ENCODE results near the gene SDE2.

SDE2 gene

DNA sequence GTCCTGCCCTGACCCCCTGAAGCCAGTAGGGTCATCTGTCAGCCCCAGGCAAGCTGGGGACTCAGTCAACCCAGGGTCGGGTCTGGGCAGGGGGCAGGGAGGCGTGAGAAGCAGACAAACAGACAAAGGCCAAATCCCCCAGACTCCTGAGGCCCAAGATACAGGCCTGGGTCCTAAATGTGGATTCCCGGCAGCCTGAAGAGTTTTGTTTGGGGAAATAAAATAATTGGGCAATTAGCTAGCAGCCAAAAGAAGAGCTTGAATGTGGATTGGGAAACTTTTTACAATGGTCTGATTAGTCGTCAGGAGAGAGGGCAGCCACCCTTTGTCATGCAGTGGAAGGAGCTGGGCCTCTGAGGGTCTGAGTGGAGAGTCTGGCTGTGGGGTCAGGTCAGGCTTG lies 53.6 kb downstream of the SDE2 start:
- no peak for DNase-seq (ENCODE audit: low spot score)
- TF ChIP-seq, protein P1, sequence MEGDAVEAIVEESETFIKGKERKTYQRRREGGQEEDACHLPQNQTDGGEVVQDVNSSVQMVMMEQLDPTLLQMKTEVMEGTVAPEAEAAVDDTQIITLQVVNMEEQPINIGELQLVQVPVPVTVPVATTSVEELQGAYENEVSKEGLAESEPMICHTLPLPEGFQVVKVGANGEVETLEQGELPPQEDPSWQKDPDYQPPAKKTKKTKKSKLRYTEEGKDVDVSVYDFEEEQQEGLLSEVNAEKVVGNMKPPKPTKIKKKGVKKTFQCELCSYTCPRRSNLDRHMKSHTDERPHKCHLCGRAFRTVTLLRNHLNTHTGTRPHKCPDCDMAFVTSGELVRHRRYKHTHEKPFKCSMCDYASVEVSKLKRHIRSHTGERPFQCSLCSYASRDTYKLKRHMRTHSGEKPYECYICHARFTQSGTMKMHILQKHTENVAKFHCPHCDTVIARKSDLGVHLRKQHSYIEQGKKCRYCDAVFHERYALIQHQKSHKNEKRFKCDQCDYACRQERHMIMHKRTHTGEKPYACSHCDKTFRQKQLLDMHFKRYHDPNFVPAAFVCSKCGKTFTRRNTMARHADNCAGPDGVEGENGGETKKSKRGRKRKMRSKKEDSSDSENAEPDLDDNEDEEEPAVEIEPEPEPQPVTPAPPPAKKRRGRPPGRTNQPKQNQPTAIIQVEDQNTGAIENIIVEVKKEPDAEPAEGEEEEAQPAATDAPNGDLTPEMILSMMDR (IDR thresholded peaks at IDR 0.05; ENCODE audit: extremely low read depth, missing control alignments), result no peak

DNA sequence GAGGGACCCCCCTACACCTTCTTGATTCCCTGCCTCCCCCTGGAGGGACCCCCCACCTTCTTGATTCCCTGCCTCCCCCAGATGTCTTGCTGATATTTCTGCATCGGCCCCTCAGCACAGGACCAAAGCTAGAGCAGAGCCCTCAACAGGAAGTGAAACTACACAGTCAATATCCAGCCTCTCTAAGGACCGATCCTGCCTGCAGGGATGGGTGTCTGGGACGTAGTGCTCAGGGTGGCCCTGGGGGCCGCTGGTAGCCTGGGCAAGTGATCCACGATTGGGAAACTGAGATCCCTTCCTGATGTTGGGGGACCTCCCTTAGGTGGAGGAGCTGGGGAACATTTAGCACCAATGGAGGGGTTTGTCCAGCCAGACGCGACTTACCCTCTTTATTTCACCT lies 54.2 kb downstream of the SDE2 start:
- TF ChIP-seq, protein P1 (IDR thresholded peaks at IDR 0.05; ENCODE audit: extremely low read depth, missing control alignments), result no peak
- DNase-seq (ENCODE audit: low spot score), result peak; percentile 73

DNA sequence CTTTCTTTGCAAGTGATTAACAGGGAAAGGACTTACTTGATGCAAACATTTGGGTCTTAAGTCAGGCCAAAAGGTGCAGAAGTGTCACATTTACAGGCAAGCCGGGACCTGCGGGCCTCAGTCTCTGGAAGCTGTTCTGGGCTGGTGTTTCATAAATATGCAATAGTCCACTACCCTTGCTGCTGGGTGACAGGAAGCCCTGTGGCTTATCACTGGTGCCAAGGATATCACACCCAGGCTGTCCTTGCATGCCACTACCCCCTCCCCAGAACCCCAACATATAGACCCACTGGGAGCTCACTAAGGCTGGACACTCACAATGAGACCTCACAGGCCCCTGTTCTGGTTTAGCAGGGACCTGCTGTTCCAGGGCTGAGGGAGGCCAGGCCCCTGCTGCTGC lies 54.8 kb downstream of the SDE2 start:
- TF ChIP-seq, protein P1 (IDR thresholded peaks at IDR 0.05; ENCODE audit: extremely low read depth, missing control alignments), result no peak
- DNase-seq (ENCODE audit: low spot score), result no peak

DNA sequence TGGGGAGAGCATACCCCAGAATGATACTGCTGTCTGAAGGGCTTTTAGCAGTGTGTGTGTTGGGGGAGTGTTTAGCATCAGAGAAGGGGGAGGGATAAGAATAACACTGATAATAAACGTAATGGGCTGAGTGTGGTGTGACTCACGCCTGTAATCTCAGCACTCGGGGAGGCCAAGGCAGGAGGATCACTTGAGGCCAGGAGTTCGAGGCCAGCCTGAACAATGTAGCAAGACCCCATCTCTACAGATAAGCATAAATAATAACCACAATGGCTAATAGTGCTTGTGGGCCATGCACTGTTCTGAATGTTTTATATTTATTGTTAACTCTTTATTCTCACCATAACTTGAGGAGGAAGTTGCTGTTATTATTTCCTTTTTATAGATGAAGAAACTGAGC lies 55.6 kb downstream of the SDE2 start:
- TF ChIP-seq, protein P1 (IDR thresholded peaks at IDR 0.05; ENCODE audit: extremely low read depth, missing control alignments), result no peak

DNA sequence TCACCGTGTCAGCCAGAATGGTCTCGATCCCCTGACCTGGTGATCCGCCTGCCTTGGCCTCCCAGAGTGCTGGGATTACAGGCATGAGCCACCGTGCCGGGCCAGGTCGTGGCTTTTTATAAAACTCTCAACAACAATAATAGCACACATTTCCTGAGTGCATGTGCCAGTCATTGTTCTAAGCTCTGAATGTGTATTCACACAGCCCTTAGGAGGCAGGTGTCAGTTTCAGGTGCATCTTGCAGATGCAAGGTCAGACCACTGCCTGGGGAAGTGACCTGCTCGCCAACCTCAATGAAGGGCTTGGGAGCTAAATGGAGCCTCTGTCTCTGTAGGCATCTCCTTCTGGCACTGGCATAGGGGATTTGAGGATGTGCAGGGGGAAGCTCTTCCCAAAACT lies 56.6 kb downstream of the SDE2 start:
- peak; percentile 72 for DNase-seq (ENCODE audit: low spot score)
- TF ChIP-seq, protein P1 (IDR thresholded peaks at IDR 0.05; ENCODE audit: extremely low read depth, missing control alignments), result no peak

More for the DNA sequence above, 55.6 kb downstream of the SDE2 start:
- no peak for DNase-seq (ENCODE audit: low spot score)

DNA sequence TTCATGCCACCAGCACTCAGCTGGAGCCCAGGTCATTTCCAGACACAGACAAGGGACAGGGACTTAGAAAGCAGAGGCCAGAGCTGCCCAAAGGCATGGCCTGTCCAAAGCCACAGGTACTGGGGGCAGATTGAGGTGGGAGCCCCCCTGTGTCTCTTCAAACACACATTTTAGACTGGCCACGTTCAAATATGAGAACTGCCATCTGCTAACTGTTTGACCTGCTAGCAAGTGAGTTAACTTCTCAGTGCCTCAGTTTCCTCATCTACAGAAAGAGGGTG lies 57.3 kb downstream of the SDE2 start:
- TF ChIP-seq, protein P1 (IDR thresholded peaks at IDR 0.05; ENCODE audit: extremely low read depth, missing control alignments), result no peak
- no peak for DNase-seq (ENCODE audit: low spot score)

DNA sequence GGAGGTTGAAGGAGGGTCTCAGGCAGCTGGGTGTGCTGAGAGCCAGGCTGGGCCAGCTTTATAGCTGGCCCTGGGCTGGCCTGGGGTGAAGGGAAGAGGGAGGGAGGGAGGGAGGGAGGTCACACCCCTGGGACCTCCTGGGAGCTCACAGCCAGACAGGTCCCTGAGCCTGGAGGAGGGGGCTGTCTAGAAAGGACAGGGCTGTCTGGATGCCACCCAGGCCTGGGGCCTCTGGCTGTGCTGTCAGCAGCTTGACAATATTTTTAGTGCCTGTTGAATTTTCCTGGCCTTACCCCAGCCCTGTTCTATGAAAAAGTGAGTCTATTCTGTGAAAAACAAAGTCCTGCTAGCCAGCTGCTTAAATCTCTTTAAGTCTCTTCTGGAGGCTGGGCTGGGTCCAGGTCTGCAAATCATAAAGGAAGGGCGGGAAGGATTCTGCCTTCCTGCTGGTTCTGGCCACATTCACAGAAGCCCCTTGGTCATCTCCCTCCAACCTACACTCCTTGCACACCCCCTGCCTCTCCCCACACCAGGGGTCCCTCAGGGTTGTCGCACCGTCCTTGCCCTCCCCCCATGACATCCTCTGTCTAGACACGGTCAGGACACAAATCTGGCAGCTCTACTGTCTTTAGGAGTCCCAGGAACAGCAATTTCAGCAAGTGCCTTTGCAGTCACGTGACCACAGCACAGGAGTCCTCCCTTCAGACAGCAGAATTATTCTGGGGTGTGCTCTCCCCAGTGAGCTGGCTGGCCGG lies 57.8 kb downstream of the SDE2 start, which contains the start of gene LEFTY2:
LEFTY2 (minus strand) TSS at position 34 of the 755 bp plus-strand sequence. CDS start 80 bp downstream, outside the sequence.
- TF ChIP-seq, protein P1 (IDR thresholded peaks at IDR 0.05; ENCODE audit: extremely low read depth, missing control alignments), result no peak
- no peak for DNase-seq (ENCODE audit: low spot score)
